Stimulated activated CD4-positive, alpha-beta T cell treated with anti-CD3 and anti-CD28 coated beads, Interleukin-1b, Interleukin-23, amount 100 ng/mL, for 24 hours (primary cell): ENCODE measurements around the gene ELMO1.

Experiments
- DNase-seq, 4 experiments: peaks; one replicate each; pipeline ENCODE4 v3.0.0-alpha.2; 2020; ENCODE audit warnings: low read depth in 4 of 4, low spot score in 1 of 4

The ELMO1 gene

GRCh38 chr7:37198041-37198905 is 250.4 kb downstream of the ELMO1 start:
- no peak for DNase-seq

- DNase-seq = no peak
Measured at GRCh38 chr7:37197108-37197507, 251.6 kb downstream of the ELMO1 start.

GRCh38 chr7:37196676-37197075 is 252.0 kb downstream of the ELMO1 start:
- no peak for DNase-seq

- no peak for DNase-seq
Measured at GRCh38 chr7:37195388-37195787, 253.3 kb downstream of the ELMO1 start.

- no peak for DNase-seq
Measured at GRCh38 chr7:37194943-37195342, 253.7 kb downstream of the ELMO1 start.

GRCh38 chr7:37193775-37194135 is 254.9 kb downstream of the ELMO1 start:
- no peak for DNase-seq

GRCh38 chr7:37193087-37193774 is 255.4 kb downstream of the ELMO1 start:
- DNase-seq = no peak

- no peak for DNase-seq
Measured at GRCh38 chr7:37191797-37192196, 256.9 kb downstream of the ELMO1 start.

GRCh38 chr7:37187179-37187578 is 261.5 kb downstream of the ELMO1 start:
- no peak for DNase-seq

GRCh38 chr7:37186753-37187152 is 261.9 kb downstream of the ELMO1 start:
- no peak for DNase-seq

GRCh38 chr7:37181550-37181932 is 267.1 kb downstream of the ELMO1 start:
- DNase-seq = no peak

GRCh38 chr7:37180828-37181549 is 267.7 kb downstream of the ELMO1 start:
- DNase-seq = no peak

GRCh38 chr7:37176079-37176478 is 272.6 kb downstream of the ELMO1 start:
- no peak for DNase-seq

- DNase-seq = no peak
Measured at GRCh38 chr7:37174460-37174859, 274.2 kb downstream of the ELMO1 start.

GRCh38 chr7:37173670-37174069 is 275.0 kb downstream of the ELMO1 start:
- no peak for DNase-seq

GRCh38 chr7:37162106-37162505 is 286.6 kb downstream of the ELMO1 start:
- no peak for DNase-seq

GRCh38 chr7:37160656-37161055 is 288.0 kb downstream of the ELMO1 start:
- no peak for DNase-seq

- no peak for DNase-seq
Measured at GRCh38 chr7:37153376-37153775, 295.3 kb downstream of the ELMO1 start.

GRCh38 chr7:37151741-37152413 is 296.8 kb downstream of the ELMO1 start:
- no peak for DNase-seq

GRCh38 chr7:37150856-37151255 is 297.8 kb downstream of the ELMO1 start:
- DNase-seq = no peak

GRCh38 chr7:37150180-37150579 is 298.5 kb downstream of the ELMO1 start:
- DNase-seq = no peak

- DNase-seq = no peak
Measured at GRCh38 chr7:37149773-37150124, 298.9 kb downstream of the ELMO1 start.
